GM21576 (cell line): ENCODE results near the gene TRMT1.

Experiments used
- ATAC-seq: cut with Tn5 transposase; IDR thresholded peaks from one replicate; pipeline ENCODE4 v1.9.1; 2021; ENCODE audit warnings: mild to moderate bottlenecking, moderate library complexity; ENCODE audit not compliant: unreplicated experiment

The TRMT1 gene

GRCh38 chr19:13057147-13057572 lies 59.4 kb downstream of the TRMT1 start:
- ATAC-seq: no peak

GRCh38 chr19:13056052-13056660 lies 60.4 kb downstream of the TRMT1 start:
- no peak for ATAC-seq

- ATAC-seq: no peak
These were observed 61.1 kb downstream of the TRMT1 start for GRCh38 chr19:13055213-13056051.
